Right lobe of liver (tissue), 4 donors: ENCODE data around the gene IGSF21.

Experiments
- POLR2A ChIP-seq: fragments of 450-650 bp; IDR thresholded peaks from one replicate; pipeline ENCODE4 v1.6.1; 2017; ENCODE audit warnings: antibody characterized with exemption, mild to moderate bottlenecking
- TF ChIP-seq, protein P1 (sequence below), 4 donors: fragments of 200-600 bp in 3 of 4; fragments of 450-650 bp in 1 of 4; IDR thresholded peaks; one replicate each; pipeline versions ENCODE4 v1.5.1 to v1.8.0; 2016 to 2022; ENCODE audit warnings: antibody characterized with exemption in 4 of 4, mild to moderate bottlenecking in 2 of 4
- donor health status: DM: no; HTN: no; CAD: no.
- donor health status: DM: no; HTN: no; CAD: no.
- donor health status: DM: no; HTN: yes; CAD: no.

DNA sequence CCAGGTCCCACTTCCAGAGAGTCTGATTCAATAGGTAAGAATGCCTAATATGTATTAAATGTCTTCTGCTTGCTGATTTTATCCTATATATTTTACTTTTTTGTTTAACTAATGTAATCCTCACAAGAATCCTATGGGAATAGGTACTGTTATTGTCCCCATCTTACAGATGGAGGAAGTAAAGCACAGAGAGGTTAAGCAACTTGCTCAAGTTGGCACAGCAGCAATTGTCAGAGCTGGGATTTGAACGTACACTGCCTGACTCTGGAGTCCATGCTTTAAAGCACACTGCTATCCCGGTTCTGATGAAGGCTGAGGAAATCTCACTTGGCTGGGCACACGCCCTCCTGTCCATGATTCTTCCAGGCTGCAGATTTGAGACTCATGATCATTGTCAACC lies 62.8 kb downstream of the IGSF21 start:
- TF ChIP-seq, protein P1, sequence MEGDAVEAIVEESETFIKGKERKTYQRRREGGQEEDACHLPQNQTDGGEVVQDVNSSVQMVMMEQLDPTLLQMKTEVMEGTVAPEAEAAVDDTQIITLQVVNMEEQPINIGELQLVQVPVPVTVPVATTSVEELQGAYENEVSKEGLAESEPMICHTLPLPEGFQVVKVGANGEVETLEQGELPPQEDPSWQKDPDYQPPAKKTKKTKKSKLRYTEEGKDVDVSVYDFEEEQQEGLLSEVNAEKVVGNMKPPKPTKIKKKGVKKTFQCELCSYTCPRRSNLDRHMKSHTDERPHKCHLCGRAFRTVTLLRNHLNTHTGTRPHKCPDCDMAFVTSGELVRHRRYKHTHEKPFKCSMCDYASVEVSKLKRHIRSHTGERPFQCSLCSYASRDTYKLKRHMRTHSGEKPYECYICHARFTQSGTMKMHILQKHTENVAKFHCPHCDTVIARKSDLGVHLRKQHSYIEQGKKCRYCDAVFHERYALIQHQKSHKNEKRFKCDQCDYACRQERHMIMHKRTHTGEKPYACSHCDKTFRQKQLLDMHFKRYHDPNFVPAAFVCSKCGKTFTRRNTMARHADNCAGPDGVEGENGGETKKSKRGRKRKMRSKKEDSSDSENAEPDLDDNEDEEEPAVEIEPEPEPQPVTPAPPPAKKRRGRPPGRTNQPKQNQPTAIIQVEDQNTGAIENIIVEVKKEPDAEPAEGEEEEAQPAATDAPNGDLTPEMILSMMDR (IDR thresholded peaks at IDR 0.05) = no peak
- TF ChIP-seq POLR2A = no peak
